ENCODE data around the gene NEU4.
"Not testable (repeated sequence)": the region's sequence is repeated elsewhere in the genome, so short reads cannot be mapped to it uniquely, and the experiment has no call there.

Gene NEU4

DNA sequence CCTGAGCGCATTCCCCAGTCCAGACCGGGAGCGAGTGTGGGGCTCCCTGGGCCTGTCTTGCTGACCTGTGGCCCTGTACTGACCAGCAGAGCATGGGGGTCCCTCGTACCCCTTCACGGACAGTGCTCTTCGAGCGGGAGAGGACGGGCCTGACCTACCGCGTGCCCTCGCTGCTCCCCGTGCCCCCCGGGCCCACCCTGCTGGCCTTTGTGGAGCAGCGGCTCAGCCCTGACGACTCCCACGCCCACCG is 5.3 kb downstream of the NEU4 start:
- DNase-seq = no peak

DNA sequence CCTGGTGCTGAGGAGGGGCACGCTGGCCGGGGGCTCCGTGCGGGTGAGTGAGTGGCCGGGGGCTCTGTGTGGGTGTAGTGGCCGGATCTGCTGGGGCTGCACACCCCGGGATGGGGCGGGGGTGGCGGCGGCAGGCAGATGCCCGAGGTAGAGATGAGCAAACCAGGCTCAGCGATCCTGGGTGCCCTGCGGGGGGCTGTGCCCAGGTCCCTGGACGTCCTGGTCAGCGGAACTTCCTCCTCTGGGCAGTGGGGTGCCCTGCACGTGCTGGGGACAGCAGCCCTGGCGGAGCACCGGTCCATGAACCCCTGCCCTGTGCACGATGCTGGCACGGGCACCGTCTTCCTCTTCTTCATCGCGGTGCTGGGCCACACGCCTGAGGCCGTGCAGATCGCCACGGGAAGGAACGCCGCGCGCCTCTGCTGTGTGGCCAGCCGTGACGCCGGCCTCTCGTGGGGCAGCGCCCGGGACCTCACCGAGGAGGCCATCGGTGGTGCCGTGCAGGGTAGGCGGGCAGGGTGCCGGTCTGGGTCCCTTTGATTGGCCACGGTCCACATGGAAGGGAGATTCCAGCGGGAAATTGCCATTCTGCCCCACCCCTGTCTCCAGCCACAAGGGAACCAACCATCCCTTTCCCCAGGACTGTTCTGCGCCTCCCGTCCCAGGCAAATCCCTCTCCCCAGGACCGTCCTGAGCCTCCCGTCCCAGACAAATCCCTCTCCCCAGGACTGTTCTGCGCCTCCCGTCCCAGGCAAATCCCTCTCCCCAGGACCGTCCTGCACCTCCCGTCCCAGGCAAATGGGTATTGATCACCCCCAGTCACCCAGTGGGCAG is 5.9 kb downstream of the NEU4 start:
- no peak for DNase-seq

DNA sequence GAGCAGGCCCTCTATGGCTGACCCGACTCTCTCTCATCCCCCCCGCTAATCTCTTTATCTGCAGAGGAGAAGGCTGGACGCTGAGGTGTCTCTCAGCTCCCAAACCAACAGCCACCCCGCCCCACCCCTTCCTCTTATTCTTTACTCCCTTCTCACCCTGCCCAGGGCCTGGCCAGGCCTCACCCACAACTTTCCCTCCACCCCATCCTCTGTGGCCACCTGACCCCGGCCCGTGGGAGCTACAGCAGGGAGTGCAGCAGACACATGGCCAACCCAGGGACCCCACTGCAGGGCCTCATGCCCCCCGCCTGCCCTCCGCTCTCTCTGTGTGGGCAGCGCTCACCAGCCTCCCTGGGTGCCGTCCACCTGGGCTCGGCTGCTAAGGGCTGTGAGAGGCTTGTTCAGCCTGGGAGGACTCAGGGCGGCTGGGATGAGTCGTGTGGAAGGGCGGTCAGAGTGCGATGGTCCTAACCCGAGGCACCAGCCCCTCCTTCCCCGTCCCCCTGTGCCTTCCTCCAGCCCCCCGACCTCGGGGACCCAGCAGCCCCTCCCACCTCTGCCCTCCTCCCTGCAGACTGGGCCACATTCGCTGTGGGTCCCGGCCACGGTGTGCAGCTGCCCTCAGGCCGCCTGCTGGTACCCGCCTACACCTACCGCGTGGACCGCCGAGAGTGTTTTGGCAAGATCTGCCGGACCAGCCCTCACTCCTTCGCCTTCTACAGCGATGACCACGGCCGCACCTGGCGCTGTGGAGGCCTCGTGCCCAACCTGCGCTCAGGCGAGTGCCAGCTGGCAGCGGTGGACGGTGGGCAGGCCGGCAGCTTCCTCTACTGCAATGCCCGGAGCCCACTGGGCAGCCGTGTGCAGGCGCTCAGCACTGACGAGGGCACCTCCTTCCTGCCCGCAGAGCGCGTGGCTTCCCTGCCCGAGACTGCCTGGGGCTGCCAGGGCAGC is 6.8 kb downstream of the NEU4 start:
- DNase-seq = no peak

- DNase-seq = no peak
These were observed 7.6 kb downstream of the NEU4 start for GRCh38 chr2:241816431-241817121.

DNA sequence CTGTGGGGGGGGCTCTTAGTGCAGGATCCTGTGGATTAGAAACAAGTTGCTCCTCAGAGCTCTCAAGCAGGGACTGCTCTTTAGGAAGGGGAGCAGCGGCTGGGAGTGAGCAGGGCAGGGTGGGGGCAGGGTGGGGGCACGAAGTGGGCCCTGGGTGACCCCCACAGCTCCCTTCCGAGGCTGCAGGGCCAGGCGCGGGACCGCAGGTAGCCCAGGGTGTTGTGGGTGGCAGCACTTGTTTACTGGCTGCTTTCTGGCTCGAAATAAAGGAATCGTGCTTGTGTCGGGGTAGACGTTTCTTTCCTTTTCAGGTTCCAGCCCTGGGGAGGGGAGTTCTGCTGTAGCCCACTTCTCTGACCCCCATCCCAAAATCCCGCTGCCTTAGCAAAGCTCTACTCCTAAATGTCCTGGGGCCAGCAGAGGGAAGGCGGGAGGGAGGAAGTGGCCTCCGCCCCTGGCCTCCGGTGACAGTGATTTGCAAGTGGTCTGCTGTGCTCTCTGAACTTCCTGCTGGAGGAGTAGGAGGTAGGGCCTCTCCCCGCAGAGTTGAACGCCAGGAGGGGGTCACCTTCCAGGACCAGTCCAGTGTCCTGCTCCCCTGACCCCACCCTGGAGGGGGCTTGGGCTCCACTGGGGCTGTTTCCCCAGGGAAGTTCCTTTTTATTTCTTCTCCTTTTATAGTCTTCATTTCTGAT is 8.3 kb downstream of the NEU4 start:
- DNase-seq = no peak

- DNase-seq = not testable (repeated sequence)
These were observed 8.8 kb downstream of the NEU4 start for GRCh38 chr2:241817821-241818215.

GRCh38 chr2:241818229-241818942 is 9.4 kb downstream of the NEU4 start:
- no peak for DNase-seq

GRCh38 chr2:241818943-241819270 is 9.9 kb downstream of the NEU4 start:
- no peak for DNase-seq

DNA sequence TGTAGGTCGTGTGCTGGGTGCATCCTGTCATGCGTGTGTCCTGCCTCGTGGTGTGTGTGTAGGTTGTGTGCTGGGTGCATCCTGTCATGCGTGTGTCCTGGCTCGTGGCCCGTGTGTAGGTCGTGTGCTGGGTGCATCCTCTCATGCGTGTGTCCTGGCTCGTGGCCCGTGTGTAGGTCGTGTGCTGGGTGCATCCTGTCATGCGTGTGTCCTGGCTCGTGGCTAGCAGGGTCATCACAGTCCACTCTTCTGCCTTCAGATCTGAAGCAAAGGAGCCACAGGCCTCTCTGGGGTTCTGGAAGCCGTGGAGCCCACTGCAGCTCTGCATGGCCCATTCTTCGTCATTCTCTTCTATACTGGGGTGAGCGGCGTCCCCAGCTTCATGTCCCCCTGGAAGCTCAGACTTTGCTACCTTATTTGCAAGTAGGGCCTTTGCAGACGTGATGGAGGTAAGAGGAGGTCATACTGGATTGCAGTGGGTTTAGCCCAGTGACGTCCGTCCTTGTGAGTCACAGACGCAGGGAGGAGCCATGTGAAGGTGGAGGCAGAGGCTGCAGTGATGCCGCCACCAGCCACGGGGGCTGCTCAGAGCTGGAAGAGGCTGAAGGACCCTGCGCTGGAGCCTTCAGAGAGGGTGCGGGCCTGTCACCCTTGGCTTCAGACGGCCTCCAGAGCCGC is 11.1 kb downstream of the NEU4 start:
- DNase-seq = not testable (repeated sequence)

GRCh38 chr2:241820625-241821384 is 11.8 kb downstream of the NEU4 start:
- no peak for DNase-seq

DNA sequence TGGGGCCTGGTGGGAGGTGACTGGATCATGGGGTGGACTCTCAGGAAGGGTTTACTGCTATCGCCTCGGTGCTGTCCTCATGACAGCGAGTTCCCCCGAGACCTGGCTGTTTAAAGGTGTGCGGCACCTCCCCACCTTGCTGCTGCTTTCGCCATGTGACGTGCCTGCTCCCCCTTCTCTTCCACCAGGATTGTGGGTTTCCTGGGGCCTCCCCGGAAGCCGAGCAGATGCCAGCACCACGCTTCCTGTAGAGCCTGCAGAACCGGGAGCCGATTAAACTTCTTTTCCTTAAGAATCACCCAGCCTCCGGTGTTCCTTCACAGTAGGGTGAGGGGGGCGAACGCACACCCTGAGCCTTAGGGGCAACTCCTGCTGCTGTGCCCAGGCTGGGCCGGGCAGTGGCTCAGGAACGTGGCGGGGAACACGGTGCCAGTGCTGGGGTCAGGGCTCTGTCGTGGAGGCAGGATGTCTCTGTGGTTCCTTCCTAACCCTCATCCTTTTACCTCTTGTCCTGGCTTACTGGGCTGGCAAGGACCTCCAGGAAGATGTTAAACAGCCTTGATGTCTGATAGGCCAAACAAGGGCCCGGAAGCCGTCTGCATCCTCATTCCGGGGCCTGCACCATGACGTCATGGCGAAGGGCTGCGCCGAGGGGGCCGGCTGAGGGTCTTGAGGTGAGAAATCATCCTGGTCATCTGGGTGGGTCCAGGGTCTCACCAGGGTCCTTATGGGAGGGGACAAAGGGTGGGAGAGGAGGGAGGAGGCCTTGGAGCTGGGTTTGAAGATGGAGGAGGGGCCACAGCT is 12.7 kb downstream of the NEU4 start:
- no peak for DNase-seq

- DNase-seq = no peak
These were observed 13.3 kb downstream of the NEU4 start for GRCh38 chr2:241822264-241822623.

- not testable (repeated sequence) for DNase-seq
These were observed 14.8 kb downstream of the NEU4 start for GRCh38 chr2:241823531-241824437.

- DNase-seq = no peak
These were observed 18.4 kb downstream of the NEU4 start for GRCh38 chr2:241827394-241827793.

DNA sequence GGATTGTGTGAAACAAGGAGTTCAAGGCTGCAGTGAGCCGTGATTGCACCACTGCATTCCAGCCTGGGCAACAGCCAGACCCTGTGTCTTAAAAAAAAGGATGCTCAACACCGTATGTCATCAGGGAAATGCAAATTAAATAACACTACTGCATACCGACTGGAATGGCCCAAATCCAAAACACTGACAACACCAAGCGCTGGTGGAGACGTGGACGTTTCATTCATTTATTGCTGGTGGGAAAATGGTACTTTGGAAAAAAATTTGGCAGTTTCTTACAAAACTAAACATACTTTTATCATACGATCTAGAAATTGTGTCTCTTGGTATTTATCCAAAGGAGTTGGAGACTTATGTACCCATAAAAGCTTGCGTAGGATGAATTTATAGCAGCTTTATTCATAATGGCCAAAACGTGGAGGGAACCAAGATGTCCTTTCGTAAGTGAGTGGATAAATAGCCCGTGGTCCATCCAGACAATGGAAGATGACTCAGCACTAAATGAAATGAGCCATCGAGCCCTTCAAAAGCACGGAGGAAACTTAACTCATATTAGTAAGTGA is 24.2 kb downstream of the NEU4 start:
- DNase-seq = no peak

GRCh38 chr2:241833756-241834526 is 24.9 kb downstream of the NEU4 start:
- DNase-seq = not testable (repeated sequence)

DNA sequence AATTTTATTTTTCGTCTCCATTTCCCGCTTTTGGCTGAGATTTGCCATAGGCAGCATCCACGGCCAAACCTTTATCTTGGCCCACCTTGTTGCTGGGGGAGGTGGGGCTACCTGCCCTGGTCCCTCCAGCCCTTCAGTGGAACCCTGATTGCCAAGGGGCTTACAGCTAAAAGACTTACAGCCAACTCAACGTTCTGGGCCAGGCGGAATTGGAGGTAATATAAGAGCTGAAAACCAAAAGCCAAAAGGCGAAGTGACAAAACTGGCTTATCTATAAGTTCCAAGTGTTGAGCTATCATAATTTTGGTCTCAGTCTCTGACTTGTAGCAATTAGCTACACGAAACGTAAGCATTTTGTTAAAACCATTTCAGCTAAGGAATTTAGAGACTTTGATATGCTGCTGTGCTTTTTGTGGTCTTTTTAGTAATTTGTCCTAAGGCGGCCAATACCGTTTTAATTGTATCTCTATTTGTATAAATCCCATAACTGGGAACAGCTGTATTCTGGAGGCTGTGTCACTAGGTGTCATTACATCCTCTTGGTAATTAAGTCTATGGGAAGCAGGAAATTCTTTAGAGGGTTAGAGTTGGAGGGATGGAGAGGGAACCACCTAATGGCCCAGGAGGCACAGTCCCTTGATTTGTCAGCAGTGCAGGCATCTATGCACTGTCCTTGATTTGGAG is 25.7 kb downstream of the NEU4 start:
- no peak for DNase-seq
